GM12878 (cell line): Measurements from ENCODE around the gene FOXP1. TPM values are rescaled to one million over a fixed set of nuclear protein-coding genes. Genes with fewer than 3 reads are reported as not detected.

Experiments
- ATAC-seq: fragments of 200-7000 bp; cut with Tn5 transposase; 3 replicates; pipeline ENCODE4 v1.9.1; 2020; ENCODE audit warnings: mild to moderate bottlenecking, moderate library complexity
- BruUV-seq: library from RNA; stranded (reverse); fragments of 400-500 nt; replicated peaks from 2 replicates; lab custom pipeline; 2021; lab: Mats Ljungman, UMichigan
- CTCF ChIA-PET: fragments of 300-600 bp; sonication (Branson Sonifier 250); formaldehyde crosslinking; extraction: SDS; loops from one replicate; lab custom pipeline; 2021; ENCODE audit warnings: inconsistent platforms; lab: Yijun Ruan, JAX
- POLR2A ChIA-PET: fragments of 350-600 bp; formaldehyde crosslinking; extraction: SDS; loops from one replicate; lab custom pipeline; 2021; ENCODE audit warnings: inconsistent platforms; lab: Charles Lee
- RAD21 ChIA-PET: fragments of 300-600 bp; sonication (Branson Sonifier 250); formaldehyde crosslinking; loops from one replicate; lab custom pipeline; 2023; ENCODE audit warnings: antibody characterized with exemption; ENCODE audit not compliant: unreplicated experiment; lab: Charles Lee
- SMC1A ChIA-PET: fragments of 300-600 bp; sonication (Branson Sonifier 250); formaldehyde crosslinking; loops from one replicate; lab custom pipeline; 2023; ENCODE audit not compliant: unreplicated experiment, uncharacterized antibody; lab: Charles Lee
- DNase-seq: peaks from one replicate; pipeline ENCODE4 v3.0.0-alpha.2; 2011; ENCODE audit warnings: low read depth, low spot score
- FAIRE-seq: peaks from 3 replicates; lab custom pipeline; 2011; peaks lifted over from hg19 to GRCh38; lab: Jason Lieb, UNC
- H2AFZ ChIP-seq: 2 replicates; pipeline ENCODE4 v1.6.0; 2011; ENCODE audit warnings: low read depth, low read length, control low read depth; ENCODE audit not compliant: control insufficient read depth
- H3K27ac ChIP-seq: 2 replicates; pipeline ENCODE4 v1.5.1; 2011; ENCODE audit warnings: control low read depth; ENCODE audit not compliant: control insufficient read depth, insufficient read depth
- H3K27me3 ChIP-seq, 2 experiments: replicated peaks in 1 of 2; 2 replicates each; pipeline versions ENCODE4 v1.6.0 to v1.6.1; 2011; ENCODE audit warnings: low read length in 1 of 2; ENCODE audit not compliant: control insufficient read depth in 2 of 2, insufficient read depth in 2 of 2
- H3K36me3 ChIP-seq, 2 experiments: 2 replicates each; pipeline ENCODE4 v1.5.1; 2011; ENCODE audit warnings: low read length in 1 of 2; ENCODE audit not compliant: control insufficient read depth in 2 of 2, insufficient read depth in 2 of 2
- H3K4me1 ChIP-seq: 2 replicates; pipeline ENCODE4 v1.6.1; 2011; ENCODE audit warnings: mild to moderate bottlenecking, low read length, moderate library complexity, mixed read lengths; ENCODE audit not compliant: control insufficient read depth, insufficient read depth
- H3K4me2 ChIP-seq: 2 replicates; pipeline ENCODE4 v1.6.0; 2011; ENCODE audit warnings: control low read depth; ENCODE audit not compliant: control insufficient read depth, insufficient read depth
- H3K4me3 ChIP-seq: fragments of 200-600 bp; sonication (generic); 2 replicates; pipeline ENCODE4 v1.5.1; 2016
- H3K79me2 ChIP-seq: 2 replicates; pipeline ENCODE4 v1.6.0; 2011; ENCODE audit warnings: low read length; ENCODE audit not compliant: control insufficient read depth, insufficient read depth
- H3K9ac ChIP-seq: 2 replicates; pipeline ENCODE4 v1.8.0; 2011; ENCODE audit warnings: low read length, control low read depth, mixed read lengths; ENCODE audit not compliant: control insufficient read depth, insufficient read depth
- H3K9me3 ChIP-seq: replicated peaks from 3 replicates; pipeline ENCODE4 v1.5.1; 2011; ENCODE audit warnings: mild to moderate bottlenecking, low read length; ENCODE audit not compliant: control insufficient read depth, insufficient read depth
- H4K20me1 ChIP-seq: 2 replicates; pipeline ENCODE4 v1.6.0; 2011; ENCODE audit not compliant: control insufficient read depth, insufficient read depth
- ASH2L ChIP-seq: fragments of 300-600, 200-600 bp; sonication (generic); IDR thresholded peaks from 2 replicates; pipeline ENCODE4 v1.6.1; 2017; ENCODE audit warnings: low read depth, mild to moderate bottlenecking, borderline replicate concordance
- CBX5 ChIP-seq: sonication (generic); IDR thresholded peaks from 2 replicates; pipeline ENCODE4 v1.6.1; 2016; ENCODE audit warnings: low read depth, moderate library complexity, mild to moderate bottlenecking, inconsistent platforms
- EGR1 ChIP-seq, 2 experiments: IDR thresholded peaks; 1 replicate in 1 of 2; 2 replicates in 1 of 2; pipeline ENCODE4 v1.6.1; 2011 to 2012; ENCODE audit warnings: low read depth in 2 of 2, low read length in 2 of 2, borderline replicate concordance in 1 of 2, mild to moderate bottlenecking in 1 of 2, moderate library complexity in 1 of 2
- ETV6 ChIP-seq, 2 experiments: fragments of 450-650 bp in 1 of 2; IDR thresholded peaks in 1 of 2; conservative IDR thresholded peaks in 1 of 2; 2 replicates each; pipeline ENCODE4 v1.6.1; 2014; ENCODE audit warnings: antibody characterized with exemption in 1 of 2, borderline replicate concordance in 1 of 2, low read depth in 1 of 2, mild to moderate bottlenecking in 1 of 2, moderate library complexity in 1 of 2
- HSF1 ChIP-seq: fragments of 150-350 bp; IDR thresholded peaks from 2 replicates; pipeline ENCODE4 v1.6.1; 2014; ENCODE audit warnings: mild to moderate bottlenecking, low read depth, low read length
- JUND ChIP-seq: IDR thresholded peaks from 2 replicates; pipeline ENCODE4 v1.6.1; 2012; ENCODE audit warnings: low read depth, mild to moderate bottlenecking, low read length, improper control_type of control experiment, moderate library complexity
- LARP7 ChIP-seq: fragments of 450-650 bp; IDR thresholded peaks from 2 replicates; pipeline ENCODE4 v1.6.1; 2017; ENCODE audit warnings: mild to moderate bottlenecking
- NKRF ChIP-seq: fragments of 450-650 bp; conservative IDR thresholded peaks from 2 replicates; pipeline ENCODE4 v1.6.1; 2017; ENCODE audit warnings: mild to moderate bottlenecking, moderate library complexity
- SUPT20H ChIP-seq: IDR thresholded peaks from 2 replicates; pipeline ENCODE4 v1.6.1; 2011; ENCODE audit warnings: low read depth, mild to moderate bottlenecking, low read length, moderate library complexity, borderline replicate concordance; ENCODE audit not compliant: control insufficient read depth
- USF1 ChIP-seq: IDR thresholded peaks from 2 replicates; pipeline ENCODE4 v1.6.1; 2011; ENCODE audit warnings: borderline replicate concordance, low read depth, mild to moderate bottlenecking, moderate library complexity, mixed read lengths, low read length; ENCODE audit not compliant: insufficient read depth; ENCODE audit errors: extremely low read length
- ZBTB4 ChIP-seq: fragments of 450-650 bp; formaldehyde crosslinking; IDR thresholded peaks from 2 replicates; pipeline ENCODE4 v1.4.0; 2022; ENCODE audit warnings: mild to moderate bottlenecking, moderate library complexity
- WGBS: methylation state at CpG from one replicate; pipeline ENCODE4 v1.1.6; 2016; ENCODE audit warnings: low lambda C conversion rate; ENCODE audit not compliant: insufficient replicate concordance, insufficient coverage; ENCODE audit errors: missing lambda C conversion rate; 5-methylcytosine and 5-hydroxymethylcytosine counted together
- in situ Hi-C: fragments of 300-500 bp; cut with MboI; formaldehyde crosslinking; loops from 9 replicates; pipeline ENCODE4 v1.14.3; 2018; ENCODE audit warnings: mixed read lengths
- intact Hi-C: fragments of 100-400 bp; cut with micrococcal nuclease; formaldehyde crosslinking; loops from one replicate; pipeline ENCODE4 v1.14.2; 2022; ENCODE audit not compliant: unreplicated experiment
- polyA plus RNA-seq, 11 experiments: library from polyadenylated mRNA; depleted of rRNA in 4 of 11; unstranded in 6 of 11; stranded (reverse) in 5 of 11; fragments of >200 nt; fragmentation: Nextera tagmentation in 4 of 11; fragmentation: Illumina TruSeq in 1 of 11; extraction: Ambion mirVana in 4 of 11; extraction: Trizol in 1 of 11; gene quantifications; 1 replicate in 1 of 11; 2 replicates in 10 of 11; pipeline versions ENCODE4 v1.2.1 to v1.2.3, GENCODE V29; 2011 to 2016; ENCODE audit warnings: inconsistent platforms in 2 of 11, missing spikeins in 2 of 11, low read depth in 1 of 11
- total RNA-seq, 4 experiments: library from RNA; depleted of rRNA in 3 of 4; stranded (reverse); fragments of >200 nt in 3 of 4; fragmentation: Illumina TruSeq in 1 of 4; extraction: Trizol in 1 of 4; gene quantifications; 2 replicates each; pipeline versions ENCODE4 v1.2.1 to v1.2.3, GENCODE V29; 2013 to 2021

Gene FOXP1
- total and polyA plus RNA-seq, 10 of the 15 experiments (the other 5 are each of a cell fraction or from before 2014, with no cell fraction given), result 0.05 to 1.6 (median 0.20) TPM; not detected in 1

- no peak for FAIRE-seq
- 19% methylated on average over 5 of the region's 5 CpGs for WGBS
- RAD21 ChIA-PET, result no interaction called here
These were observed 407.2 kb downstream of the FOXP1 start for GRCh38 chr3:71176366-71176765.

More at GRCh38 chr3:71176366-71176765, 407.2 kb downstream of the FOXP1 start:
- ChIA-PET POLR2A (interaction anchor here (0.5 kb wide), 1 partner anchor 1343 kb away, joined by 3 read pairs; no protein-coding TSS in a partner anchor), CTCF (no interaction called here), SMC1A (no interaction called here)
- Histone ChIP-seq H3K9ac (no peak overlapping the region), H3K27me3 (peaks cover 0 to 3% of the 10 kb centered on the region in 2 experiments; a peak in 1 of 4 replicates), H2AFZ (no peak overlapping the region), H3K36me3 (no peaks in the 10 kb centered on the region), H3K79me2 (no peaks in the 10 kb centered on the region), H3K4me1 (no peaks in the 10 kb centered on the region), H3K4me2 (no peak overlapping the region), H3K4me3 (no peak overlapping the region), H4K20me1 (no peaks in the 10 kb centered on the region), H3K27ac (no peak overlapping the region), H3K9me3 (no peaks in the 10 kb centered on the region)
- intact Hi-C loops, result no loop called here
- in situ Hi-C loops, result no loop called here
- TF ChIP-seq NKRF (no peak), ETV6 (conservative IDR thresholded peaks at IDR 0.05 in 1 of 2, IDR thresholded peaks at IDR 0.05 in 1 of 2; ENCODE audit: borderline replicate concordance in 1 of 2, low read depth in 1 of 2) (no peak), ZBTB4 (CRISPR knock-in tag) (no peak), LARP7 (no peak), SUPT20H (no peak), JUND (no peak), HSF1 (no peak), USF1 (no peak), EGR1 (IDR thresholded peaks at IDR 0.05; ENCODE audit: borderline replicate concordance in 1 of 2, low read depth in 2 of 2, low read length in 2 of 2) (no peak), CBX5 (no peak), ASH2L (no peak)
- DNase-seq, result no peak
- BruUV-seq, result no TSS peak
- ATAC-seq, result no peak
